HT-29 (cell line): ENCODE measurements around the gene SLC37A1. TPM values are rescaled to one million over a fixed set of nuclear protein-coding genes. Genes with fewer than 3 reads are reported as not detected.

Experiments used
- DNase-seq: peaks from one replicate; pipeline ENCODE4 v3.0.0-alpha.2; 2015; ENCODE audit warnings: low spot score
- total RNA-seq: library from RNA; depleted of rRNA; stranded (reverse); fragments of >200 nt; shearing (Covaris generic); gene quantifications from 2 replicates; pipeline ENCODE4 v1.2.3, GENCODE V29; 2014

Gene SLC37A1
- total RNA-seq, 1 experiment from 2014 or later, result 102 TPM

DNA sequence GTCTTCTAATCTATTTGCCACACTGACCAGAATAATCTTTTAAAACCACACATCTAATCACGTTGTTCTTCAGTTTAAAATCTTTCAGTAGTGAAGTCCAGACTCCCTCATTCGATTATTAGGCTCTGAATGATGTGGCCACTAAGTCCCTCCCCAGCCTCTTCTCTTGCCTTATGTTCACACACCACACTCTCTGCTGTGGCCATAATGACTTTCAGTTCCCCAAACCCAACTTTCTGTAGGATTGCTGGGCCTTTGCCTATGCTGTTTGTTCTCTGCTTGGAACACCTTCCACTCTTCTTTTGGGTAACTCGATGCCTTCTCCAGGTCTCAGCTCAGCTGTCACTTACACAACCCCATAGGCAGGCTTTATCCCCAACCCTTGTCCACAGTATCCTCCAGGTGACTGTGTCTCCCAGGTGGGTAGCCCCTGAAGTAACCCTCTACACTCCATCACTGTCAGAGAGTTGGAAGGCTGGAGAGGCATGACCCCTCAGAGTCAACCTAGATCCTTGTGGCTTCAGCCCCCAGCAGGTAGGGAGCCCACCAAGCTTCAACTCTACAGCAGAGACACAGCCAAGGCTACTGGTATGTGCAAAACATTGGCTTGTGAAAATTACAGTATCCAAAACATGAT, 8.4 kb upstream of the SLC37A1 start:
- DNase-seq, result no peak

DNA sequence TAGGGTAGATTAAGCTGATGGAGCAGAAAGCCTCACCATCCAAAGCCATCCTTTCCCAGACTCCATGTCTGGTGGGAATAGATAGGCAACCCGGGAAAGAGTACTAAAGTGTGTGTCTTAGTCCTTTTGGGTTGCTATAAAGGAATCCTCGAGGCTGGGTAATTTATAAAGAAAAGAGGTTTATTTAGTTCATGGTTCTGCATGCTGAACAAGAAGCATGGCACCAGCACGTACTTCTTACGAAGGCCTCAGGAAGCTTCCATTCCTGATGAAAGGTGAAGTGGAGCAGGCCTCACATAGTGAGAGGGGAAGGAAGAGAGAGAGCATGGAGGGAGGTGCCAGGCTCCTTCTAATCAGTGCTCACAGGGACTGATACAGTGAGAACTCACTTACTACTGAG, 6.2 kb upstream of the SLC37A1 start:
- DNase-seq, result no peak

DNA sequence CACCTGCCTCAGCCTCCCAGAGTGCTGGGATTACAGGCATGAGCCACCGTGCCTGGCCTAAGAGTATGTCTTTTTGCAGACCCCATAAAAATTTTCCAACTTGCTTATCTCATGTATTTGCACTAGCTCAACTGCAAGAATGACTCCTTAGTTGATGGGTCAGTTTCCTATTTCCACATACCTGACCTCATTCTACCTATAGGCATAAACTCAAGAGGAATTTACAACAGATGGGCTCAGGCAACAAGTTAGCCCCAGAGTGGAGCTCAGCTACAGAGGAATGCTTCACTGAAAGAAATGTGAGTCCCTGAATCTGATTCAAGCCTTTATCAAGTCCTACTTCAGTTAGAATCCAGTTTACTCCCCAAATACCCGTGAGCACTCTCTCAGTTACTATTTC, 5.3 kb upstream of the SLC37A1 start:
- peak; percentile 25 for DNase-seq

DNA sequence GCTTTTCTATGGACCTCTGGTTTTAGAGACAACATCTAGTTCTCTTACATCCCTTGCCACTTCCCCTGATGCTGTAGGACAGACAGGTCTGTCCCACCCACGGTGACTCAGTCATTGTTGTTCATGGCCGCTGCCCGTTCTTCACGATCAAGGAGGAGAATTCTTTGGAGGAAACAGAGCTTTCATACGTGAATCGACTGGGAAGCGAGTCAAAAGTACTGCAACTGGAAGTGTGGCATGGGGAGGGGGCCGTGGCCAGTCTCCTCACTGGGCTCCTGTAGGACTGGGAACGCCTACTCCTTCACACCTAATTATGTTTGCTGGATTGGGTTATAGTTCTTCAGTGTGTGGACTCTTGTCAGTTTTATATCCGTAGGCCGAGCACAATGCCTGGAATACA, 4.4 kb upstream of the SLC37A1 start:
- peak; percentile 62 for DNase-seq

DNA sequence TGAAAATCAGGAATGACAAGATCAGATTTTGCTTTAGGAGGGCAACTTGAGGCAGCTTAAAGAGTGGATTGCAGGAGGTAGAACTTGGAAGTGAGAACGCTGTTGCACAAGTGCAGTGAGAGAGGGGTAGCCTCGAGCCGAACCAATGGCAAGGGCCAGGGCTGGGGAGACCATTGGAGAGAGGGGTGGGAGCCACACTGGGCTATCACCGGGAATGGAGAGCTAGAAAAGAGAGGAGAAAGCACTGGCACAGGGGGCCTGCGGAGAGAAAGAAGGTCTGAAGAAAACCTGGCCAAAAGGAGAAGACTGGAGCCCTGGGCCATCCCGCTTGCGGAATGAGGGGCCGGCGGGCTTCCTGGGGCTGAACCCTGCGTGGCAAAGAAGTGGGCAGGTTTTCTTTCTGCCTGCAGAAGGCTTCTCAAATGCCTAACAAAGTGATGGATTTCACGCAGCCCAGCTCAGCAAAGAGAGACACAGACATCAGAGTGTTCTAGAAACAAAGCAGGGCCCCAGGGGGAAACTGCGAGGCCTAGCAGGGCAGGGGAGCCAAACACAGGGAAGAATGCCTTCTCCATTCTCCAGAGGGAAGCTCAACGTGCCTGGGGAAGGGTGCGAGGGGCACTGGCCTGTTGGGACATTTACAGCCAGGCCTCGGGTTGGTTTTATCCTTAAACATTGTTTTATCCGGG, 1.2 kb upstream of the SLC37A1 start:
- no peak for DNase-seq

DNA sequence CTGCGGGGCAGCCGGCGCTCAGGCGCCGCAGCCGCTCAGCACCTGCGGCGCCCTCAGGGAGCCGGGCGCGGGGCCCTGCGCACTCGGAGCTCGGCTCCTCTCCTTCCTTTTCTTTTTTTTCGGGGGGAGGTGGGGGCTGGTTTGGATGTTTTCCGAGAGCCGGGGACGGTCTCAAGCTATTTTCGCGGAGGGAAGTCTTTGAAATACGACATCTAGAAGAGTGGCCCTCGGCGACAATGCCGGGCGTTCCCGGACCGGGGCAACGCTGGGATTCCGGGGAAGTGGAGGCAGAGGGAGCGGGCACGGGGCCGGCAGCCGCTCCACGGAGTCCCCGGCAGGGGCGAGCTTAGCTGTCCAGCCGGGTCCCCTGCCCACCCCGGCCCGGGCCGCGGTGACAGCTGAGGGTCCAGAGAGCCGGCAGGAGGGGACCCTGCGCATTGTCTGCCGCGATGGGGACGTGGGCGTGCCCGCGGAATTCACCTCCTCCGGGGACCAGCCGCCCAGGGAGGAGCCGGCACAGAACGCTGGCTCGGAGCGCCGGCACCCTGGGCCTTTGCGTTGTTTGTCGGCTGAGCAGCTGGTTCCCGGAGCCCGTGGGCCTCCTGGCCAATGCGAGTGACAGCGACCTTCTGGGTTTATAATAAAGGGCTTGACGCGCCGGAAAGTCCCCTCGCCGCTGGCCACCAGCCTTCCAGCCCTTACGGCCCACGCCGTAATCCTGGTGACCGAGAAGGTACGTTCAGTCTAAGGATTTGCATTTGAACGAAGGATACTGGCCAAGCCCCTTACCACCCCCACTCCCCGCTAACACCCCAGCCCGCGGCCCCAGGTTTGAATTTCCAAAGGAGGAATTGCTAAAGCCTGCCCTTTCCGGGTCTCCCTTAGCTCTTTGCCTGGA, 582 bp downstream of the SLC37A1 start:
- peak; percentile 56 for DNase-seq

DNA sequence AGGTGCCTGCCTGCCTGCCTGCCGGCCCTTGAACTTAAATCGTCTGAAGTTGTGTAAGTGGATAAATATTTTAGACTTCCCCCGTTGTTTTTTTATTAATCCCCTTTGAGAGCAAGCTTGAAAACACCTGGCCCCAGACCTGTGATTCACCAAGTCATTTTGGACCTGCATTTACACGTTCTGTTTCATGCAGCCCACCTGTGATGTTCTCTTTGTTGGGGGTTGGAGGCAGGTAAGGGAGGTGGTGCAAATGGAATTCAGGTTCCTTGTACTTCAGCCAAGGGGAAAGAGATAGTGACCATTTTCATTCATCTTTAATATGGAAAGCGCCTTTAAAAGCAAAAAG, 1.2 kb downstream of the SLC37A1 start:
- DNase-seq, result no peak

DNA sequence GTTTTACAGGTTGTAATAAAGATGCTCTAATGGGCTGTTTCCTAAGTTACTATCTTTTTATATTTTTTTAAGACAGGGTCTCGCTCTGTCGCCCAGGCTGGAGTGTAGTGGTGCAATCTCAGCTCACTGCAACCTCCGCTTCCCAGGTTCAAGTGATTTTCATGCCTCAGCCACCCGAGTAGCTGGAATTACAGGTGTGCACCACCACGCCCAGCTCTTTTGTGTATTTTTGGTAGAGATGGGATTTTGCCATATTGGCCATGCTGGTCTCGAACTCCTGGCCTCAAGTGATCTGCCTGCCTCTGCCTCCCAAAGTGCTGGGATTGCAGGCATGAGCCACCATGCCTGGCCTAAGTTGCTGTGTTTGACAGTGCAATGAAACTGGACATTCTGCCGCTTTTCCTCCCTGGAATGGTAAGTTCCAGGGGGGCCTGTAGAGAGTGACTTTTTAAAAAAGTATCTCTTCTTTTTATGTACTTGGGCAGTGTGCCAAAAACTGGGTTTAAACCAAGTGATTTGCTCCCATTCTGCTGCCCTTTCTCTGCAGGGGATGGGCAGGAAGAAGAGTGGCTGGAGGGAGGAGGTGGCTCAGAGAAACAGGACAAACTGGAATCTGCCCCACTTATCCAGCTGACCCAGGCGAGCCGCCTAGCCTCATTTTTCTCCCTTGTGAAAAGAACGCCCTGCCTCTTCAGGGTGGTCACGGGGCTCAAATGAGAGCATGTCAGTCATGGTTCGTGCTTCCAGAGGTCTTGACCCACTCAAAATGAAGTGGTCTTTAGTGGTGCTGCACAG, 2.3 kb downstream of the SLC37A1 start:
- peak; percentile 86 for DNase-seq

DNA sequence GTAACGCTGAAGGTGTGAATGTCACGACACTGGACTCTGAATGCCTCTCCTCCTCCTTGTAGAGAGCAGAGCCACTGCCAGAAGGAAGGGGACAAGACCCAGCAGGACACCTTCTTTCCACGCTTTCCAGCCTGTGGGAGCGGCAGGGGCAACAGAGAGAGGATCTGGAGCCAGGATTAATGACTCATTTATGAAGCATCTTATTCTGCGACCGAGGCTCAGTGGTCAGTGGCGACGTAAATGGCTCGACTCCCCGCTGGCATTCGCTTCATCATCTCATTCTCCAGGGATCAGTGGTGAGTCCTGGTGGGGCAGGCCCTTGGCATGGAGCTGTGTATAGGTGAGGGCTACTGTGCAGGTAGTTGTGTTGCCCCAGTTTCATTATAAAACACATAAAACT, 4.6 kb downstream of the SLC37A1 start:
- DNase-seq, result peak; percentile 64

DNA sequence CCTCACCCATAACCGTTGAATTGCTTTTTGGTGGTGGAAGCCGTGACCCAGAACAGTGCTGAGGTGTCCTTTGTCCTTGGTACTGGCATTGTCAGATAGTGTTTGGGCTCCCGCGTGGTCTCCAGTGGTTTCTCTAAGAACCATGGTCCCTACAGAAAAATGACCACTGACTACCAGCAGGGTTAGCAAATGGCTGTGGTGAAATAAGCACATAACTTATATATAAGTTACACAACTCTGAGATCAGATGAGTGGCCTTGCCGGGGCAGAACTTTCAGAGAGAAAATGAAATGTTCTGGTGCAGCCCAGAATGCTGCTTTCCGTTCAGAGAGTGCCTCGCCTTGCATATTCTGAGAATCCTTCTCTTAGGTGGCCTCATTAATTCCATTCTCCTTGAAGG, 5.0 kb downstream of the SLC37A1 start:
- no peak for DNase-seq

DNA sequence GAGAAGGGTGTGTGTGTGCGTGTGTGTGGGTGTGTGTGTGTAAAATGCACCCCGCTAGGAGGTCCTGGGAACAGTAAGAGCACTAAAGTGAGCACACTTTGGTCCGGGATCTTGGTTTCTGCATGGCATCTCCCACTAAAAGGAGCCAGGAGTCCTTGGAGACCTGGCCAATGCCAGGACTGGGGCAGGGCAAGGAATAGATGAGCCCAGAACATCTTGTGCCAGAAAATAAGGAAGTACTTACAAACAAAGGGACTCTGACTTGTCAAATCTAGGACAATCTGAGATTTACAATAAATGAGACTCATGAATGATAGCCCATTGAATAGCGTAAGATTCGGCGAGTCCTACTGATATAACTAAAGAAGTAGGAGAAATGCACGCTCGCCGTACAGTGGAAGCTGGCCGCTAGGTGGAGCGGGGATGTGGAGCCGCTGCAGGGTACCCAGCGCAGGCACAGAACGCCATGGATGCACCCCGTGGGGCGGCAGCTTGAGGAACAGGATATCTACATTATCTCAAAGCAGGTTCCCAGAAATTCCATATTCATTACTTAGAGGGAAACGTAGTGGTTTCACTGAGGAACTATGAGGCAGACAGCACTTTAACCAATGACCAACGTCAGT, 7.1 kb downstream of the SLC37A1 start:
- DNase-seq, result no peak

DNA sequence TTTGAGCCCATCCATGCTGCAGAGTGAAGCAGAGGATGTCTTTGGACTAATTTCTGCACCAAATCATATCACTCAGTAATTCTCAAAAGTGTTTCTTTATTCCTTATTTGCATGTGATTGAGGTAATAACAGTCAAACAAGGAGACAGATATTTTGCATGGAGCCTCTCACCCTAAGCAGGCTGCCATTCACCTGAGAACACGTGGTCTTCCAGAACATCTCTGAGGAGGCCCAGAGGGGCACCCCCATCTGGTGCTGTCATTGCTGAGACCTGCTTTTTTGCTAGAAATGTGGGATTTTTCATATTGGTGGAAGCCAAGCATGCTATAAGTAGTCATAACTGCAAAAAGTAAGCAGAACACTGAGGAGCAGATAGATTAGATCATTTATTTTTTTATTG, 7.7 kb downstream of the SLC37A1 start:
- no peak for DNase-seq

DNA sequence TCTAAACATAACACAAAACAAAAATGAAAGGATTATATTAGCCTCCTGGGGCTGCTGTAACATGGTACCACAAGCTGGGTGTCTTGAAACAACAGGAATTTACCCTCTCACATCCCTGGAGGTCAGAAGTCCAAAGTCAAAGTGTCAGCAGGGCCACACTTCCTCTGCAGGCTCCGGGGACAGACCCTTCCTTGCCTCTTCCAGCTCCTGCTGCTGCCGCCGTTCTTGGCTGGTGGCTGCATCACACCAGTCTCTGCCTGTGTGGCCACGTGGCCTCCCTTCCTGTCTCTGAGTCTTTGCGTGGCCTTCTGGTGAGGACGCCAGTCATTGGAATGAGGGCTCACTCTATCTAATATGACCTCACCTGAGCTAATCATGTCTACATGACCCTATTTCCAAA, 8.2 kb downstream of the SLC37A1 start:
- no peak for DNase-seq

DNA sequence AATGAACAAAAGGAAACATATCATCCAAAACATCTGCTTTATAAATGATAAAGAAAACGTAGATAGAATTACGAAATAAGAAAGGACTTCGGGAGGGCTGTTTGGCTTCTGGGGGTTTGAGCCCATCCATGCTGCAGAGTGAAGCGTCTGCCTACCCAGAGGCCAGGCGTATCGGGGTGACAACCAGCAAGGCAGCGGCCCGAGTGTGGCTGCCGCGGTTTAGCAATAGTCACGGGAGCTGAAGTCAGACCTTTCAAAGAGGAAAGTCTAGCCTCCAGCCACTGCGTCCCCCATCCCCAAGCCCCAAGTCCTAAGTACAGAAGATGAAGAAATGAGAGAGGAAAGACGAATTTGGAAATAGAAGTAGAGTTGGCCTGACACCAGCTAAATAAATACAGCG, 8.6 kb downstream of the SLC37A1 start:
- DNase-seq, result no peak

DNA sequence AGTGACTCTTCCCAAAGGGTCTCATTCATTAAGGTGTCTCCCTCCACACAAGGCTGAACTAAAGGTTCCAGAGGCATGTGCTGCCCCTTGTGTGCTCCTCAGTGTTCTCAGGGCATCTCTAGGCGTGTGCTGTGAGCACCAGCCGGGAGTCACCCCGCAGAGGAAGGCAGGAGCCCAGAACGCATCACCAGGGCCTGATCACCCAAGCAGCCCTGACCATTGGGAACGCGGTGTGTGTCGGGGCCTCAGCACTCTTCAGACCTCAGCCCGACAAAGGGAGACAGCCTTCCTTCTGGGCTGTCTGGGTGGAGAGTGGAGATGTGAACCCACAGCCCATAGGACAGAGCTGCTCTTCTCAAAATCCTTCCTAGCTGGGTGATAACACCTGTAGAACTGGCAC, 9.1 kb downstream of the SLC37A1 start:
- DNase-seq, result no peak

DNA sequence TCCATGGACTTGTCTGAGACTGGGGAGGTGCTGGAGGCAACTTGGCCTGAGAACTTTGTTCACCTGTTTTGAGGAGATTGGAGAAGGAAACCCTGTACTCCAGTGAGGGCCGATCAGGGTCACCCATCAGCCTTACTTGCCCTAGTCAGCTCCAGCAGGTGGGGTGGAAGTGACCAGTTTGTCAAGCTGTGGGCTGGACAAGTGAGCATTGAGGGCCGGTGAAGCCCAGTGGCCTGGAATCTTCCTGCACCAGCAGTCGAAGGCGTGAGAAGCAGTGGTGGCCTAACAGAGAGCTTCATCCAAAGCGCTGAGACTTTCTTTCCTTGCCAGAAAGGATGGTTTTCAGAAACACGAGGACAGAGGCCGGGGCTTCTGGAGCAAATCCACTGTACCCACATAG, 9.6 kb downstream of the SLC37A1 start:
- DNase-seq, result peak; percentile 37

DNA sequence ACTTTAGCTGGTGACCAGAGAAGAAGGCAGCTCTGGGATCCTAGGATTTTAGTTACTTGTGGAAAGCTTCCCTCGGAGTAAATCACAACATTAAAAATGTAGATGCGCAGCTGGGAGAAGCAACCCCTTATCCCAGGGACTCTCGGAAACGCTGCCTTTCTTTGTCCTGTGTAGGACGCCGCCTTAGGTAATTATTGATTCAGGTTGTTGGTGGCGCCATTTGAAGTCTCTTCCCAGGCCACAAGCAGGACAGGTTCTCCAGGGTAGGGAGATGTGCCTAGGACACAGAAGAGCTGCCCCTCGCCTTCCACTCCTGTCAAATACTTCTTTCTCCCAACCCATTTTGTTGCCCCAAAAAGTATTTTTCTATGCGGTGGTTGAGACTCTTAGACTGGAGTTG, 10.3 kb downstream of the SLC37A1 start:
- DNase-seq, result peak; percentile 79

DNA sequence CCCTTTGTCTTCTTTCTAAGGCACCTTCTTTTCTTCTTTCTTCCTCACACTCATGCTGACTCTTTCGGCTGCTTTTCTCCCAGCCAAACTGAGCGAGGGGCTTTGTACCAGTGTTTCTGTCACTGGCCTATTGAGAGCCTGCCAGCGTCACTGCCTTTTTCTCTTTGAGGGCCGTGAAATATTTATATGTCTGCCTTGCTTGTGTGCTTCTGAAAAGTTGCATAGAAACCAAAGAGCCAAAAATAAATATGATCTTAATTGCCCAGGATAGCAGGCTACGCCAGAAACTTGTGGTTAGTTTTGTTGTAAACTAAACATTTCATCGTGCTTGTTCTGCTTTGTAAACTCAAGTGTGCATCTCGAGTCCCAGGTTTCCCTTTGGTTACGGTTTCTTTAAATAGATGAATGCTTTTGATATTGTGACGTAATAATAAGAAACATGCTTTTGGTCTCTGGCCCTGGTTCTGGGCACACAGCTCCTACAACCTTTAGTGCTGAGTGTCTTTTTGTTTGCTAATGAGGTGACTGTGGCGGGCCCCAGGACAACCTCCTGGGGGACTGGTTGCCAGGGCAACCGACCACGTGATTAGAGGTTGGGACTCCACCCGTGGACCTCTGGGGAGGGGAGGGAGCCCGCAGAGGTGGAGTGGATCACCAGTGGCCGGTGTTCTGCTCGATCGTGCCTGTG, 10.8 kb downstream of the SLC37A1 start:
- DNase-seq, result peak; percentile 81

DNA sequence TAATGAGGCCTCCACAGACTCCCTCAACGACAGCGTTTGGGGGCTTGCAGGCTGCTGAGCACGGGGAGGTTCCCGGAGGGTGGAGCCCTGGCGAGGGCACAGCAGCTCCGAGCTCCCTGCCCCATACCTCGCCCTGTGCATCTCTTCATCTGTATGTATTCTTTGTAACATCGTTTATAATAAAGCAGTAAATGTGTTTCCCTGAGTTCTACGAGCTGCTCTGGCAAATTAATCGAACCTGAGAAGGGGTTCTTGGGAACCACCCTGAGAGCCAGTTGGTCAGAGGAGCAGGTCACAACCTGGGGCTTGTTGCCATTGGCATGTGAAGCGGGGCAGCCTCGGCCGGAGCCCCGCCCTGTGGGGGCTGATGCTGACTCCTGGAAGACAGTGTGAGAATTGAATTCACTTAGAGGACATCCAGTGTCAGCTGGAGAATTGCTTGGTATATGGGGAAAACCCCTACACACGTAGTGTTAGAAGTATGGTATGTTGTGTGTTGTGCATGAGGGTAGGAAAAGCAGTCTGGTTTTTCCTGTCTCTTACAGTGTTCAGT, 11.5 kb downstream of the SLC37A1 start:
- DNase-seq, result peak; percentile 52

DNA sequence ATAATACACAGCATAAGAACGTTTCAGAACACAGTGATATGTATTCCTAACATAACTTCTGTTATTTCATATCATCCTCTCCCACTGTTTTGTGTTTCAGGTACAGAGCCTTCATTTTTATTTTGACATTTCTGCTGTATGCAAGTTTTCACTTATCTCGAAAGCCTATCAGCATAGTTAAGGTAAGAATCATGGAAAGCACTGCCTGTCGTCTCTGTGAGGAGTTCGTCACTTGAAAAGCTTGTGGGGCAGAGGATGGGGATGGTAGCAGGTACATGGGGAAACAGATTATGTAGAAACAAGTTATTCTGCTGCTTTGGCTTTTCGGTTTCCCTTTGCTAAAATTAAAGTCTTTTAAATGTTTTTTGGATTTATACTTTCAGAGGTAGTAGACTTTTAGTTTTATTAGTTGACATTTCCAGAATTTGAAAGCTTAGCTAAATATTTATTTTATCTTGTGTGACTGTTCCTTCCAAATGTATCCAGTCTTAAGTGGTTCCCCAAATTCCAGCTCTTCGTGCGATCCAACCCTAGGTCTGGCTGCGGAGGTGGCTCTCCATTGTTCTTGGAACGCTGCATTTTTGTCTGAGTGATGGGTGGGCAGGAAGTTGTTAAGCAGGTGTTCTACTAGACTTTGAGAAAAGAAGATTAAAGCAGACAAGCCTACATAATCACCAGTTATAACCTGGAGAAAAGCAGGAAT, 12.2 kb downstream of the SLC37A1 start:
- peak; percentile 40 for DNase-seq
